Heart left ventricle (tissue), 16 donors: ENCODE measurements around the gene SLC51A. TPM values are rescaled to one million over a fixed set of nuclear protein-coding genes. Genes with fewer than 3 reads are reported as not detected.

Source experiments
- ATAC-seq, 4 donors: fragments of 200-7000 bp; cut with Tn5 transposase; one replicate each; pipeline ENCODE4 v1.9.1; 2020 to 2022; ENCODE audit warnings: moderate library complexity in 4 of 4, mild to moderate bottlenecking in 3 of 4, moderate number of reproducible peaks in 1 of 4
- DNase-seq, 5 donors: peaks; one replicate each; pipeline ENCODE4 v3.0.0-alpha.2; 2020
- H3K27ac ChIP-seq, 12 donors: fragments of 200-600 bp; sonication (generic) in 4 of 12; one replicate each; pipeline versions ENCODE4 v1.5.0 to v1.8.0; 2016 to 2022; ENCODE audit warnings: mild to moderate bottlenecking in 2 of 12
- H3K27me3 ChIP-seq, 9 donors: fragments of 200-600 bp; sonication (generic) in 2 of 9; one replicate each; pipeline versions ENCODE4 v1.5.1 to v1.8.0; 2016 to 2022; ENCODE audit warnings: mild to moderate bottlenecking in 3 of 9
- H3K36me3 ChIP-seq, 9 donors: fragments of 200-600 bp; sonication (generic) in 2 of 9; one replicate each; pipeline versions ENCODE4 v1.5.0 to v1.8.0; 2018 to 2022; ENCODE audit warnings: mild to moderate bottlenecking in 2 of 9
- H3K4me1 ChIP-seq, 12 donors: fragments of 200-600 bp; sonication (generic) in 4 of 12; one replicate each; pipeline versions ENCODE4 v1.5.0 to v1.8.0; 2016 to 2022; ENCODE audit warnings: mild to moderate bottlenecking in 3 of 12
- H3K4me3 ChIP-seq, 12 donors: fragments of 200-600 bp; sonication (generic) in 4 of 12; one replicate each; pipeline versions ENCODE4 v1.5.0 to v1.8.0; 2017 to 2022; ENCODE audit warnings: mild to moderate bottlenecking in 9 of 12, moderate library complexity in 4 of 12
- H3K9me3 ChIP-seq, 12 donors: fragments of 200-600 bp; sonication (generic) in 4 of 12; one replicate each; pipeline versions ENCODE4 v1.5.0 to v1.8.0; 2016 to 2022; ENCODE audit warnings: mild to moderate bottlenecking in 1 of 12
- CTCF ChIP-seq, 12 donors: fragments of 200-600 bp; sonication (generic) in 4 of 12; IDR thresholded peaks; one replicate each; pipeline versions ENCODE4 v1.5.0 to v1.8.0; 2018 to 2022; ENCODE audit warnings: antibody characterized with exemption in 12 of 12, mild to moderate bottlenecking in 5 of 12
- POLR2A ChIP-seq, 2 donors: fragments of 450-650 bp; IDR thresholded peaks; one replicate each; pipeline ENCODE4 v1.6.1; 2017; ENCODE audit warnings: antibody characterized with exemption in 2 of 2, mild to moderate bottlenecking in 2 of 2, moderate library complexity in 2 of 2
- WGBS, 4 donors: extraction: QIAGEN DNeasy Blood & Tissue Kit in 2 of 4; methylation state at CpG; one replicate each; pipeline versions ENCODE4 v1.1.5 to v1.1.7; 2013 to 2018; 5-methylcytosine and 5-hydroxymethylcytosine counted together
- intact Hi-C, 10 donors: fragments of 100-400 bp; cut with DNase I; formaldehyde crosslinking; loops; one replicate each; pipeline versions ENCODE4 v1.11.1 to v1.14.2; 2022
- polyA plus RNA-seq, 2 donors: library from polyadenylated mRNA; stranded (reverse); fragments of 200-250 nt; gene quantifications; one replicate each; pipeline ENCODE4 v1.2.3, GENCODE V29; 2013
- total RNA-seq, 9 donors: library from RNA; depleted of rRNA in 2 of 9; stranded (reverse); fragments of >200 nt in 2 of 9; fragmentation: NEBNext Ultra II Directional in 3 of 9; extraction: Animal tissue kit (Norgen Biotek cat#: 25700) in 3 of 9; gene quantifications; one replicate each; pipeline versions ENCODE4 v1.1.0 to v1.2.4, GENCODE V29; 2016 to 2023
- donor health status: ischemic (EF 13 %, LVEDD 7.1; RV severe dilation, severe dysfunction).
- donor health status: healthy with polysubstance abuse.
- donor health status: DM: no; HTN: yes; CAD: no.
- donor health status: DM: no; HTN: no; CAD: no.
- donor health status: ischemic (EF 25% LVEDD 6.9; RV normal size, moderate dysfunction).
- donor health status: ischemic (EF 25% LVEDD 5.7; RV mildly dilated, moderate dysfunction).
- donor health status: healthy.
- donor health status: DM: yes; HTN: yes; CAD: no.
- donor health status: ischemic (EF 35%, LVEDD 5.7; RV mildly dilated, moderate dysfunction).
- donor health status: nonischemic (EF 11% LVEDD 7.7; RV severe dilation, severe dysfunction).
- donor health status: DM: yes; HTN: yes; CAD: no.
- donor health status: PGD.
- donor health status: ischemic (EF 29% LVEDD 5.4; RV normal size, mild dysfunction).
- donor health status: nonischemic (EF 23%, LVEDD 6.1; RV moderate dilation, normal function).

SLC51A gene
- total and polyA plus RNA-seq, 11 donors, result 0.18 to 1.9 (median 0.78) TPM; not detected in 7

- Histone ChIP-seq H3K4me3 (no peak overlapping the region), H3K9me3 (no peaks in the 10 kb centered on the region), H3K27ac (no peak overlapping the region), H3K36me3 (no peaks in the 10 kb centered on the region), H3K27me3 (no peaks in the 10 kb centered on the region), H3K4me1 (peaks cover 0 to 30% (median 9%) of the 10 kb centered on the region in 12 donors)
- intact Hi-C loops, result no loop called here
- DNase-seq, result no peak
- TF ChIP-seq POLR2A (IDR thresholded peaks at IDR 0.05) (no peak), CTCF (IDR thresholded peaks at IDR 0.05) (no peak)
- no peak for ATAC-seq
- 61 to 71% (median 67%) methylated on average over 19 of the region's 19 CpGs for WGBS, 4 donors
These were observed 6.7 kb downstream of the SLC51A start for GRCh38 chr3:196222876-196223595.

- Histone ChIP-seq H3K4me3 (no peak overlapping the region), H3K9me3 (no peaks in the 10 kb centered on the region), H3K4me1 (peaks cover 0 to 14% (median 7%) of the 10 kb centered on the region in 12 donors), H3K27ac (no peak overlapping the region), H3K36me3 (no peaks in the 10 kb centered on the region), H3K27me3 (no peaks in the 10 kb centered on the region)
- intact Hi-C loops, result no loop called here
- WGBS, 4 donors, result 93 to 97% (median 95%) methylated on average over 10 of the region's 10 CpGs
- ATAC-seq, result no peak
- TF ChIP-seq CTCF (IDR thresholded peaks at IDR 0.05), result no peak
- no peak for TF ChIP-seq POLR2A (IDR thresholded peaks at IDR 0.05)
- DNase-seq, result no peak
These were observed 8.8 kb downstream of the SLC51A start for GRCh38 chr3:196225086-196225485.

- H3K4me3 ChIP-seq, result no peak overlapping the region
- 86 to 94% (median 91%) methylated on average over 15 of the region's 15 CpGs for WGBS, 4 donors
- intact Hi-C loops, result no loop called here
These were observed 9.5 kb downstream of the SLC51A start for GRCh38 chr3:196225763-196226364.

More at GRCh38 chr3:196225763-196226364, 9.5 kb downstream of the SLC51A start:
- no peak overlapping the region for H3K27ac ChIP-seq
- ATAC-seq (no peak), DNase-seq (no peak)
- TF ChIP-seq CTCF (IDR thresholded peaks at IDR 0.05) (no peak), POLR2A (IDR thresholded peaks at IDR 0.05) (no peak)
- H3K4me1 ChIP-seq, result peaks cover 0 to 14% (median 5%) of the 10 kb centered on the region in 12 donors
- H3K9me3 ChIP-seq, result no peaks in the 10 kb centered on the region
- H3K27me3 ChIP-seq, result no peaks in the 10 kb centered on the region
- H3K36me3 ChIP-seq, result no peaks in the 10 kb centered on the region
